MM.1S (cell line): Measurements from ENCODE around the gene TRABD2B.

Source experiments
- CTCF ChIP-seq: fragments of 300-600 bp; sonication (generic); IDR thresholded peaks from 2 replicates; pipeline ENCODE4 v1.5.1; 2016; ENCODE audit warnings: antibody characterized with exemption, low read length, mixed read lengths
- EZH2 ChIP-seq: fragments of 300-600 bp; sonication (generic); optimal IDR thresholded peaks from 2 replicates; pipeline ENCODE3; 2017; ENCODE audit warnings: low read depth, mild to moderate bottlenecking, antibody characterized with exemption, low read length, mixed read lengths

GRCh38 chr1:47990286-47990685 is 6.9 kb downstream of the TRABD2B start:
- TF ChIP-seq CTCF: no peak
- no peak for TF ChIP-seq EZH2
